GM12878 (cell line): ENCODE data around the gene CHIC2.
"Not testable (repeated sequence)": the region's sequence is repeated elsewhere in the genome, so short reads cannot be mapped to it uniquely, and the experiment has no call there.

Source experiments
- BCL11A ChIP-seq: IDR thresholded peaks from 2 replicates; pipeline ENCODE4 v1.6.1; 2011; ENCODE audit warnings: low read depth, low read length
- CHD1 ChIP-seq: IDR thresholded peaks from 2 replicates; pipeline ENCODE4 v1.6.1; 2012; ENCODE audit warnings: low read depth, low read length, improper control_type of control experiment
- KAT2A ChIP-seq: conservative IDR thresholded peaks from 2 replicates; pipeline ENCODE4 v1.6.1; 2011; ENCODE audit warnings: low read depth, low read length; ENCODE audit not compliant: control insufficient read depth
- POLR2A ChIP-seq: IDR thresholded peaks from 2 replicates; pipeline ENCODE4 v1.6.1; 2011; ENCODE audit warnings: low read depth, mild to moderate bottlenecking, low read length
- POLR2AphosphoS5 ChIP-seq: IDR thresholded peaks from 2 replicates; pipeline ENCODE4 v1.6.1; 2011; ENCODE audit warnings: mild to moderate bottlenecking, low read length, inconsistent platforms
- SPI1 ChIP-seq: IDR thresholded peaks from 2 replicates; pipeline ENCODE4 v1.6.1; 2011; ENCODE audit warnings: low read depth, mild to moderate bottlenecking, low read length, moderate library complexity, borderline replicate concordance; ENCODE audit not compliant: insufficient read depth
- STAT1 ChIP-seq: fragments of 450-650 bp; conservative IDR thresholded peaks from 2 replicates; pipeline ENCODE4 v1.6.1; 2014; ENCODE audit warnings: antibody characterized with exemption, mild to moderate bottlenecking
- TAF1 ChIP-seq: IDR thresholded peaks from 2 replicates; pipeline ENCODE4 v1.6.1; 2011; ENCODE audit warnings: mild to moderate bottlenecking, low read depth, low read length, borderline replicate concordance
- TBL1XR1 ChIP-seq: IDR thresholded peaks from 2 replicates; pipeline ENCODE4 v1.6.1; 2012; ENCODE audit warnings: low read depth, low read length, improper control_type of control experiment
- ZNF384 ChIP-seq: IDR thresholded peaks from 2 replicates; pipeline ENCODE4 v1.6.1; 2012; ENCODE audit warnings: low read depth, mild to moderate bottlenecking, low read length, improper control_type of control experiment, borderline replicate concordance
- TF ChIP-seq, protein P1 (sequence below), 3 experiments: IDR thresholded peaks in 2 of 3; conservative IDR thresholded peaks in 1 of 3; 2 replicates each; pipeline ENCODE4 v1.5.1; 2011; ENCODE audit warnings: low read depth in 3 of 3, low read length in 3 of 3, mild to moderate bottlenecking in 3 of 3, control low read depth in 2 of 3, moderate library complexity in 2 of 3, inconsistent platforms in 1 of 3, mixed read lengths in 1 of 3; ENCODE audit not compliant: control insufficient read depth in 2 of 3, insufficient read depth in 1 of 3; ENCODE audit errors: extremely low read depth in 1 of 3
- TF ChIP-seq, protein P2 (sequence below): IDR thresholded peaks from 2 replicates; pipeline ENCODE4 v1.6.1; 2012; ENCODE audit warnings: mild to moderate bottlenecking, low read depth, low read length
- TF ChIP-seq, protein P3 (sequence below): fragments of 450-650 bp; IDR thresholded peaks from 2 replicates; pipeline ENCODE4 v1.6.1; 2017; ENCODE audit warnings: mild to moderate bottlenecking, moderate library complexity

DNA sequence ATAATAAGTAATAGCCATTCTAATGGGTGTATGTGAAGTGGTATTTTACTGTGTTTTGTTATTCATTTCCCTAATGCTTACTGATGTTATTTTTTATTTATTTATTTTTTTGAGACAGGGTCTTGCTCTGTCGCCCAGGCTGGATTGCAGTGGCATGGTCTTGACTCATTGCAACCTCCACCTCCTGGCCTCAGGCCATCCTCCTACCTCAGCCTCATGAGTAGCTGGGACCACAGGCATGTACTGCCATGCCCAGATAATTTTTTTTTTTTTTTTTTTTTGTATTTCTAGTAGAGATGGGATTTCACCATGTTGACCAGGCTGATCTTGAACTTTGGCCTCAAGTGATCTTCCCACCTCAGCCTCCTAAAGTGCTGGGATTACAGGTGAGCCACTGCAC lies 48.8 kb upstream of the CHIC2 start:
- not testable (repeated sequence) for TF ChIP-seq ZNF384, SPI1, TBL1XR1, POLR2AphosphoS5, BCL11A, STAT1, CHD1, POLR2A, KAT2A, TAF1
- TF ChIP-seq, protein P1, sequence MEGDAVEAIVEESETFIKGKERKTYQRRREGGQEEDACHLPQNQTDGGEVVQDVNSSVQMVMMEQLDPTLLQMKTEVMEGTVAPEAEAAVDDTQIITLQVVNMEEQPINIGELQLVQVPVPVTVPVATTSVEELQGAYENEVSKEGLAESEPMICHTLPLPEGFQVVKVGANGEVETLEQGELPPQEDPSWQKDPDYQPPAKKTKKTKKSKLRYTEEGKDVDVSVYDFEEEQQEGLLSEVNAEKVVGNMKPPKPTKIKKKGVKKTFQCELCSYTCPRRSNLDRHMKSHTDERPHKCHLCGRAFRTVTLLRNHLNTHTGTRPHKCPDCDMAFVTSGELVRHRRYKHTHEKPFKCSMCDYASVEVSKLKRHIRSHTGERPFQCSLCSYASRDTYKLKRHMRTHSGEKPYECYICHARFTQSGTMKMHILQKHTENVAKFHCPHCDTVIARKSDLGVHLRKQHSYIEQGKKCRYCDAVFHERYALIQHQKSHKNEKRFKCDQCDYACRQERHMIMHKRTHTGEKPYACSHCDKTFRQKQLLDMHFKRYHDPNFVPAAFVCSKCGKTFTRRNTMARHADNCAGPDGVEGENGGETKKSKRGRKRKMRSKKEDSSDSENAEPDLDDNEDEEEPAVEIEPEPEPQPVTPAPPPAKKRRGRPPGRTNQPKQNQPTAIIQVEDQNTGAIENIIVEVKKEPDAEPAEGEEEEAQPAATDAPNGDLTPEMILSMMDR (IDR thresholded peaks at IDR 0.05 in 2 of 3, conservative IDR thresholded peaks at IDR 0.05 in 1 of 3; ENCODE audit: control insufficient read depth in 2 of 3, extremely low read depth in 1 of 3, insufficient read depth in 1 of 3, low read depth in 3 of 3, low read length in 3 of 3), result not testable (repeated sequence)
- TF ChIP-seq, protein P2, sequence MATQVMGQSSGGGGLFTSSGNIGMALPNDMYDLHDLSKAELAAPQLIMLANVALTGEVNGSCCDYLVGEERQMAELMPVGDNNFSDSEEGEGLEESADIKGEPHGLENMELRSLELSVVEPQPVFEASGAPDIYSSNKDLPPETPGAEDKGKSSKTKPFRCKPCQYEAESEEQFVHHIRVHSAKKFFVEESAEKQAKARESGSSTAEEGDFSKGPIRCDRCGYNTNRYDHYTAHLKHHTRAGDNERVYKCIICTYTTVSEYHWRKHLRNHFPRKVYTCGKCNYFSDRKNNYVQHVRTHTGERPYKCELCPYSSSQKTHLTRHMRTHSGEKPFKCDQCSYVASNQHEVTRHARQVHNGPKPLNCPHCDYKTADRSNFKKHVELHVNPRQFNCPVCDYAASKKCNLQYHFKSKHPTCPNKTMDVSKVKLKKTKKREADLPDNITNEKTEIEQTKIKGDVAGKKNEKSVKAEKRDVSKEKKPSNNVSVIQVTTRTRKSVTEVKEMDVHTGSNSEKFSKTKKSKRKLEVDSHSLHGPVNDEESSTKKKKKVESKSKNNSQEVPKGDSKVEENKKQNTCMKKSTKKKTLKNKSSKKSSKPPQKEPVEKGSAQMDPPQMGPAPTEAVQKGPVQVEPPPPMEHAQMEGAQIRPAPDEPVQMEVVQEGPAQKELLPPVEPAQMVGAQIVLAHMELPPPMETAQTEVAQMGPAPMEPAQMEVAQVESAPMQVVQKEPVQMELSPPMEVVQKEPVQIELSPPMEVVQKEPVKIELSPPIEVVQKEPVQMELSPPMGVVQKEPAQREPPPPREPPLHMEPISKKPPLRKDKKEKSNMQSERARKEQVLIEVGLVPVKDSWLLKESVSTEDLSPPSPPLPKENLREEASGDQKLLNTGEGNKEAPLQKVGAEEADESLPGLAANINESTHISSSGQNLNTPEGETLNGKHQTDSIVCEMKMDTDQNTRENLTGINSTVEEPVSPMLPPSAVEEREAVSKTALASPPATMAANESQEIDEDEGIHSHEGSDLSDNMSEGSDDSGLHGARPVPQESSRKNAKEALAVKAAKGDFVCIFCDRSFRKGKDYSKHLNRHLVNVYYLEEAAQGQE, result not testable (repeated sequence)
- TF ChIP-seq, protein P3, sequence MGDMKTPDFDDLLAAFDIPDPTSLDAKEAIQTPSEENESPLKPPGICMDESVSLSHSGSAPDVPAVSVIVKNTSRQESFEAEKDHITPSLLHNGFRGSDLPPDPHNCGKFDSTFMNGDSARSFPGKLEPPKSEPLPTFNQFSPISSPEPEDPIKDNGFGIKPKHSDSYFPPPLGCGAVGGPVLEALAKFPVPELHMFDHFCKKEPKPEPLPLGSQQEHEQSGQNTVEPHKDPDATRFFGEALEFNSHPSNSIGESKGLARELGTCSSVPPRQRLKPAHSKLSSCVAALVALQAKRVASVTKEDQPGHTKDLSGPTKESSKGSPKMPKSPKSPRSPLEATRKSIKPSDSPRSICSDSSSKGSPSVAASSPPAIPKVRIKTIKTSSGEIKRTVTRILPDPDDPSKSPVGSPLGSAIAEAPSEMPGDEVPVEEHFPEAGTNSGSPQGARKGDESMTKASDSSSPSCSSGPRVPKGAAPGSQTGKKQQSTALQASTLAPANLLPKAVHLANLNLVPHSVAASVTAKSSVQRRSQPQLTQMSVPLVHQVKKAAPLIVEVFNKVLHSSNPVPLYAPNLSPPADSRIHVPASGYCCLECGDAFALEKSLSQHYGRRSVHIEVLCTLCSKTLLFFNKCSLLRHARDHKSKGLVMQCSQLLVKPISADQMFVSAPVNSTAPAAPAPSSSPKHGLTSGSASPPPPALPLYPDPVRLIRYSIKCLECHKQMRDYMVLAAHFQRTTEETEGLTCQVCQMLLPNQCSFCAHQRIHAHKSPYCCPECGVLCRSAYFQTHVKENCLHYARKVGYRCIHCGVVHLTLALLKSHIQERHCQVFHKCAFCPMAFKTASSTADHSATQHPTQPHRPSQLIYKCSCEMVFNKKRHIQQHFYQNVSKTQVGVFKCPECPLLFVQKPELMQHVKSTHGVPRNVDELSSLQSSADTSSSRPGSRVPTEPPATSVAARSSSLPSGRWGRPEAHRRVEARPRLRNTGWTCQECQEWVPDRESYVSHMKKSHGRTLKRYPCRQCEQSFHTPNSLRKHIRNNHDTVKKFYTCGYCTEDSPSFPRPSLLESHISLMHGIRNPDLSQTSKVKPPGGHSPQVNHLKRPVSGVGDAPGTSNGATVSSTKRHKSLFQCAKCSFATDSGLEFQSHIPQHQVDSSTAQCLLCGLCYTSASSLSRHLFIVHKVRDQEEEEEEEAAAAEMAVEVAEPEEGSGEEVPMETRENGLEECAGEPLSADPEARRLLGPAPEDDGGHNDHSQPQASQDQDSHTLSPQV, result not testable (repeated sequence)
